GM19043 (cell line): ENCODE results near the gene KCNK2.
"Not testable (repeated sequence)": the region's sequence is repeated elsewhere in the genome, so short reads cannot be mapped to it uniquely, and the experiment has no call there.

Experiments
- ATAC-seq: cut with Tn5 transposase; IDR thresholded peaks from one replicate; pipeline ENCODE4 v1.9.1; 2021; ENCODE audit warnings: low read depth; ENCODE audit not compliant: unreplicated experiment

Gene KCNK2

DNA sequence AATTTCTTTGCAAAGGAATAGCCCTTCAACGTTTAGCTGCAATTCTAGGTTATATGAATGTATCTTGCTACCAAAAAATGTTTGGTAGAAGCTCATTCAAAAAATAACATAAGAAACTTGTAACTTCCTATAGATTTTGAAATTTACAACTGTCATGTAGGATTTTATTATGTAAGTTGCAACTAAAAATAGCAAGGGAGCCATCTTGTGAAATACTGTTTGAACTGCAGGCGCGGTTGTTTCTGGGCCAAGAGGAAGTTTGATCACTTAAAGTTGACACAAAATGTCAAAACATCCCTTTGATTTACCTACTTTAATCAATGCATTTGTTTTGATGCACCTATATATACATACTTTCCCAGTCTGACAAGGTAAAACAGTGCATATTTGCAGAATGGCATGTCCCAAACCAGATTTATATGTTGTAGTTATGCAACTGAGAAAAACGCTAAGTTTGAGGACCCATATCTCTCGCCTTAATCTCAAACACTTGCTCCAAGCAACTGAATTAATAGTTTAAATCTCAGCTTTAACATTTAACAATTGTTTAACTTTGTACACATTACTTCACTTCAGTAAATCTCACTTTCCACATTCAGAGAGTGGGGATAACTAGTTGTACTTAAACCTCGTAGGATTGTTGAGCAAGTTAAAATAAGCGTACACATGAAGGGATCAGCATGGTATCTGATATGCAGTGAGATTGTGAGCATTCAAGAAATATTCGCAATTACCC is 63.9 kb downstream of the KCNK2 start:
- no peak for ATAC-seq

DNA sequence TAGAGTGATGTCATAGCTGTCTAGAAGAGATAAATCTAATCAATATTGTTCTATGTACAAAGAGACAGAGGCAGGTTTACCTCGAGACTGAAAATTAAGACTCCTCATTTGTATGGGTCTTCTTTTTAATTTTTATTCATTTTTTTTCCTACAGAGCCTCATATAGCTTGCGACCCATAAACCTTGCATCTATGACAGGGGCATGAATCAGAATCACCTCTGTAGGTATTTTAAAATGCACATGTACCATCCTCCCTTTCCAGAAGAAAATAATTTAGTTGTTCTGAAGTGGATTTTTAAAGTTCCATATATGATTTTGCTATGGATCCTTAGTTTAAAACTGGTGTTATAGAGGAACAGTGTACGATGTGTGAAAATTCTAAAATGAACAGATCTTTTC is 64.5 kb downstream of the KCNK2 start:
- ATAC-seq = no peak

DNA sequence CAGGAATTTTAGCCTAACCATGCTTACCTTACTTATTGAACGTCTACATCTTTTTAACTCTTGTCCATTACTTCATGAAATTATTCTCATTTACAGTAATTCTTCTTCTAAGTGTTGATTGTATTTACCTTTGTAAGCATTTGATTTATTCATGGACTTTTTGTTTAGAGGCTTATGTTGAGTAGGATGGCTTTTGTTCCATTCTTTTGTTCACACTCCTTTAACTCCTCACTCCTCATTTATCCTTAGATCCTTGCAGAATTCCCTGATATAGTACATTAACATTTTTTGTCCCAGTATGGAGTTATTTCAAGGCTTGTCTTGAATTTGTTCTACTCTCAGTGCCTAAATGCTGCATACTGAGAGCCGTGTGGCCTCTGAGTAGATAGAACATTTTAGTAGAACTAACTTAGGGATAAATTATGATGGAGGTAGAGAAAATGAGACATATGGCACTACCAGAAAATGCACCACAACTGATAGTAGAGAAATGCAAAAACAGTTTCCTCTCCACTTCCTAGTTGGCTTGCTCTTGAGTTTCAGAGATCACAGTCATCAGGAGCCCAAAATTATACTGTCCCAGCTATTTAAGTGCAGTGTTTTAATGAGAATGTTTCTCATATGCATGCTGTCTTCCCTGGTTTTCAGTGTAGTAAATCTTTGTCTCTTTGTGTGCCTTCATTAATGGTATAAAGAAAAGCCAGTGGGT is 69.5 kb downstream of the KCNK2 start:
- no peak for ATAC-seq

DNA sequence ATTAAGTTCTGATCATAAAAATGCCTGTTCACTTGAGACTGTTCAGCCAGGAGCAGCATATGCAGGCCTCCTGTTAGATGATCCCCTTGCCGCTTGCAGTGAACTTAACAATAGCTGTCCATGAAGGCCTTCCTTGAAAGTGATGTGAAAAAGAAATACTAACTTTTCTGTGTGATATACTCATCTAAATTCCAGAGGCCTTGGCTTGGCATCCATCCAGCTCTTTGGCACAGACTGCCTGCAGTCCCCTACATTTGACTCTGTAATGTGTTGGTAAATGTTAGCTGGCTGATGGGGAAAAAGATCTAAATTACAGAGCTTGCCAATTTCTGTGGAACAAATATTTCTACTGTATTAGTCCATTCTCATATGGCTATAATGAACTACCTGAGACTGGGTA is 73.7 kb downstream of the KCNK2 start:
- ATAC-seq = no peak

DNA sequence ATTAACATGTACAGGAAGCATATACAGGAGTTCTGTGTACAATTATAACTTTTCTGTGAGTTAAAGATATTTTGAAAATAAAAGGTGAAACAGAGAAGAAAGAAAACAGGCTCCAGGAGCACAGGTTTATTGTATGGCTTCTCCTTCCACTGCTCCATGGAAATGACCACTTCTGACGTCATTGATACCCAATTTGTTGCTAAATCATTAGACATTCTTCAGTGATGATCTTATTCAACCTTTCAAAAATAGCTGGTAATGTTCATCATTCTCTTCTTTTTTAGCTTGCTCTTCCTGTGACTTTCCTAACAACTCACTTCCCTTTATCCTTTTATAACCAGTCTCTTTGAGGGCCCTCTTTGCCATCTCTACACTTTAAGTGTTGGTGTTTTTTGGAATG is 77.8 kb downstream of the KCNK2 start:
- ATAC-seq = no peak

- ATAC-seq = not testable (repeated sequence)
Measured at GRCh38 chr1:215163144-215163543, 80.6 kb downstream of the KCNK2 start.

GRCh38 chr1:215166886-215167285 is 84.3 kb downstream of the KCNK2 start:
- no peak for ATAC-seq

DNA sequence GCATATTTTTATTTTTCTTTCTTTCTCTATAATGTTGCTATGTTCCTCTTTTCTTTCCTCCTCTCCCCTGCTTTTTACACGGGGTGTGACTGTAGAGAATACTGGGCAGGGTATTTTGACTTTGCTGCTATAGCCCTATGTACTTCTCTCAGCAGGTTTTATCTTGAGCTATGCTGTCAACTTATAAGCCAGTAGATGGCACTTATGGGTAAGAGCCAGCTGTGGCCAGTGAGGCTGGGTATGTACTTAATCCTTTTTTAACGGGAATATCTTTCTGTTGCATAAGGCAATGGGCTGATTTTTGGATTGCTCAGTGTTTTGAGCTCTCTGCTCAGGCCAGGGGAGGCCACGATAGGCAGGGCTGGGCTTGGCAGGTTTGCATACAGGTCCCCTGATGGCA is 99.0 kb downstream of the KCNK2 start:
- ATAC-seq = no peak

GRCh38 chr1:215185067-215185620 is 102.6 kb downstream of the KCNK2 start:
- no peak for ATAC-seq

- ATAC-seq = no peak
Measured at GRCh38 chr1:215188302-215188950, 105.9 kb downstream of the KCNK2 start.

- no peak for ATAC-seq
Measured at GRCh38 chr1:215192306-215192705, 109.8 kb downstream of the KCNK2 start.

GRCh38 chr1:215198021-215198420 is 115.5 kb downstream of the KCNK2 start:
- no peak for ATAC-seq

GRCh38 chr1:215200121-215200520 is 117.6 kb downstream of the KCNK2 start:
- no peak for ATAC-seq

- no peak for ATAC-seq
Measured at GRCh38 chr1:215201283-215201682, 118.7 kb downstream of the KCNK2 start.

GRCh38 chr1:215202868-215203267 is 120.3 kb downstream of the KCNK2 start:
- ATAC-seq = no peak

GRCh38 chr1:215210167-215210566 is 127.6 kb downstream of the KCNK2 start:
- ATAC-seq = no peak

GRCh38 chr1:215215846-215216245 is 133.3 kb downstream of the KCNK2 start:
- no peak for ATAC-seq

DNA sequence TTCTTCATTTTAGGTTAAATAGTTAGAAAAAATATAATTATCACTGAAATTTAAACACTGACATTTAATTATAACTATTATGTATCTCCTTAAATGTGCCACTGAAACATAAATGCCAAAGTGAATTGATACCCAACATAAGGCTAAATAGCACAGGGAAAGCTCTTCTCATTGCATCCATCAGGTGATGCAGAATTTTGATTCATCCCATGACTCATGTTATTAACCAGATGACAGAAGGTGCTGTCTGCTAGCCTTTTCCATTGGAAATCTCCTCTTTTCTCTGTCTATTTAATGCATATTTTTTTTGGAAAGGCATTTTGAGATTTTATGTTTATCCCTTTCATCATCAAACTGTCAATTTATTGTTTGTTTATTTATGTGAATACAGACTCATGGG is 136.8 kb downstream of the KCNK2 start:
- ATAC-seq = no peak

DNA sequence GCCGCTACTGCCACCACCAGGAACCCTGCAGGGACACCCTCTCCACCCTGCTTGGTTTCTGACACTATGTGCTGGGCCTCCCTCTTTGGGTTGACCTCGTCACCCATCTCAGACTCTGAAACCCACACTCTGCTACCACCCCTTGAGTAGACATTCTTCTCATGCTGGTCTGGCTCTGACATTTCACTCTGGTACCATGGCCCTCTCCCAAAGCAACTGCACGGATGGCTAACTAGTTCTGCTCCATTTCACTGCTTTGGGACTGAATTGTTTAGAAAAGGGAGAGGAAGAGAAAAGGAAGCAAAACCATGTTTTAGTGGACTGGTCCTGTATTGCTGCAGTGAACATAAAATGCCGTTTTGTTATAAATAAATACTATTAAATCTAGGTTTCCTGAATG is 137.8 kb downstream of the KCNK2 start:
- ATAC-seq = no peak

DNA sequence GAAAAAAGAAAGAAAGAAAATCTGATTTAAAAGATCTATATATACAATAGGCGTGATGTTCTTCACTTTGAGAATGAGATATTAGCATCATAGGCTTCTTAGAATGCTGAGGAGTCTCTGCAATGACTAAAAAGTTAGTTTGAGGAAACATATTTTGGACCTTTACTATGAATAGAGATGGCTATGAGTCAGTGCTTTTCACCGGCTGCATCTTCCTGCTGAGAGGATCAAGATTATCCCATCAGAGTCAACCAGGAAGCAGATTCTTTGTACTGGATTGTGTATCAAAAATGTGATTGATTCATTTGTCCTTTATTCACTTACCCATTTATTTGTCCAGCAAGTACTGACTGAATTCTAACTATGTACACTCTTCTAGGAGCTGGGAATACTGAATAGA is 144.2 kb downstream of the KCNK2 start:
- ATAC-seq = no peak

DNA sequence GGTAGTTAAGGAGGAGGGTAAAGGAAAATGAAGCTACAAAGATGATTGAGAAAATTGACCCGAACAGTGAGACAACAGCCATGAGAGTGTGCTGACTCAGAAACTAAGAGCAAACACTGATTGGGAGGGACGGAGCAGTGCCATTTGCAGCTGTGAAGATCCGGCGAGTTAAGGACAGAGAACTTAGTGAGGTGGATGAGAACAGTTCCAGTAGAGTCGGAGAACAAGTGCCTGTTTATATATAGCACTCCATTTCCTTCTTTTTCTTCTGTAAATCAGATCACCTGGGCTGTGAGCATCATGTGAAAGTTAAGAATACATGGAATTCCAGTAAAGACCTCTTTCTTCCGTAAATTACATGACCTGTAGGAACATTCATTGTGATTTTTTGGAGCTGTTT is 145.7 kb downstream of the KCNK2 start:
- no peak for ATAC-seq
